ENCODE results near the gene ASB1.
"Not testable (repeated sequence)": the region's sequence is repeated elsewhere in the genome, so short reads cannot be mapped to it uniquely, and the experiment has no call there.

ASB1 gene

GRCh38 chr2:238423561-238424312, 3.0 kb upstream of the ASB1 start:
- no peak for DNase-seq (ENCODE audit: low spot score)

DNA sequence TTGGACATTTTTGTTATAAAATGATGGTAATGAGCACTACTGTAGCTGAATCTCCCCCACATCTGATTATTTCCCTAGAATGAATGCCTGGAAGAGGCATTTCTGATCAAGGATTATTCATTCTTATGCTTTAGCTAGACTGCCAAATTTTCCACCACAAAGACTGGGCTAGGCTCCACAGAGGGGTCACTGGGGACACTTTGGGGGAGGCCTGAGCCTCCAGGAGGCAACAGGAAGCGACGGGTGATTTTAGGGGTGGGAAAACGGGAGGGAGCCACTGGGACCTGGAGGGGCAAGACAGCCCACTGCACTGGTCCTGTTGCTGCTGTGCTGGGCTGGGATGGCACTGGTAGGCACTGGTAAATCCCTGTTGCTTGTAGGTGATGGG, 2.4 kb upstream of the ASB1 start:
- no peak for DNase-seq (ENCODE audit: low spot score)

- DNase-seq (ENCODE audit: low spot score): no peak
Measured at GRCh38 chr2:238425505-238425978, 1.2 kb upstream of the ASB1 start.

- peak; percentile 79 for DNase-seq (ENCODE audit: low spot score)
Measured at GRCh38 chr2:238425979-238426567, 654 bp upstream of the ASB1 start.

DNA sequence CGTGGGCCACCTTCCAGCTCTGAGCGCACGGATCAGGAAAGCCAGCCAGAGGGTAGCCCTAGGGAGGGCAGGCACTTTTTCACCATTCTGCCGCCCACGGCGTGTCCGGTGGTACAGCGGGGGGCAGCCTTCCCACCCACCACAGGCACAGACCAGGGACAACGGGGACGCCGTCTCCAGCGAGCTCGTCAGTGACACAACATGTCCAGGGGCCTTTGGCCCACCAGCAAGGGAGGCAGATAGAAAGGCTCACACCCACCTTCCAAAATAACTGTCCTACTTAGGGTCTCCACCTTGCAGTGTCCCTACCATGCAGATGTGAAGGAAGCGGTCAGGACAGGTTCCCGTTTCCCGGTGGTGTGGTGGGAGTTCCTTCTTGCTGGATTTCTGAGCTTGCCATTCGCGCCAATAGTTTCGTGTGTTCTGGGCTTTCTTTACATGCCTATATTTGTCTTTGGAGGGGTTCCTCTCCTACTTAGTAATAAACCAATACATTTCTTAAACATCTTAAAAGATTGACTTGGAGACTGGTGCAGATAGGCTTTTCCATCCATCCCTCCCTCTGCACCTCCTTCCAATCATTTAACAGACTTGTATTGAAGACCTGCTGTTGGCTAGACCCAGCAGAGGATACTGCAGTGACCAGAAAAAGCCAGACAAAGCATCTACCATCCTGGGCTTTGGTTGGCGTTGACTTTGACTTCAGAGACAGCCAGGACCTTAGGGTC, 872 bp downstream of the ASB1 start:
- no peak for DNase-seq (ENCODE audit: low spot score)

DNA sequence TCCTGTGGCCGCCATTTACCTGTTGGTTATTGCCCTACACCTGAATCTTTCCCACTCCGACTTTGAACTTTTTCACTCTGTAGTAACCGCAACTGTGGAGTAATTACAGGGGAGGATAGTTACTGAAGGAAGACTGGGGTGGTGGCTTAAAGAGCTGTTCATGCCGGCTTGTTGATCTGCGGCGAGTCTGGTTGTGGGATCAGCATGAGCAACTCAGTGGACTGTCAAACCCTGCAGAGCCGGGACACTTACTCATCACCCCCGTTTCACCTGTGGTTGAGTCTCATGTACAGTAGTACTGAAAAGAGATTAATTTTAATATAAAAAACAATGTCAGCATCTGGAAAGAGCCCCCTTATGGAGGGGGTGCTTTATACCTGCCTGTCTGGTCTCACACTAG, 2.1 kb downstream of the ASB1 start:
- DNase-seq (ENCODE audit: low spot score): no peak

- DNase-seq (ENCODE audit: low spot score): no peak
Measured at GRCh38 chr2:238430781-238431180, 4.1 kb downstream of the ASB1 start.

DNA sequence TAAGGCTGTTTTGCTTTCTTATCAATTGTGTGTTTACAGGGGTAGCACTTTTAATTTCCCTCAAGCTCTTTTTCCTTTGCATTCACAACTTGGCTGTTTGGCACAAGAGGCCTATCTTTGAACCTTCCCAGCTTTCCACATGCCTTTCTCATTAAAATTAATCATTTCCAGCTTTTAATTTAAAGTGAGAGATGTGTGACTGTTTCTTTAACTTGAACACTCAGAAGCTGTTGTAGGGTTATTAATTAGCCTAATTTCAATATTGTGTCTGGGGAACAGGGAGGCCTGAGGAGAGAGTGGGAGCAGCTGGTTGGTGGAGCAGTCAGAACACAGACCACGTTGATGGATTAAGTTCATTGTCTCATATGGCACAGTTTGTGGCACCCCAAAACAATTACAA, 4.7 kb downstream of the ASB1 start:
- no peak for DNase-seq (ENCODE audit: low spot score)

- no peak for DNase-seq (ENCODE audit: low spot score)
Measured at GRCh38 chr2:238433300-238433915, 6.7 kb downstream of the ASB1 start.

GRCh38 chr2:238433941-238434845, 7.5 kb downstream of the ASB1 start:
- no peak for DNase-seq (ENCODE audit: low spot score)

DNA sequence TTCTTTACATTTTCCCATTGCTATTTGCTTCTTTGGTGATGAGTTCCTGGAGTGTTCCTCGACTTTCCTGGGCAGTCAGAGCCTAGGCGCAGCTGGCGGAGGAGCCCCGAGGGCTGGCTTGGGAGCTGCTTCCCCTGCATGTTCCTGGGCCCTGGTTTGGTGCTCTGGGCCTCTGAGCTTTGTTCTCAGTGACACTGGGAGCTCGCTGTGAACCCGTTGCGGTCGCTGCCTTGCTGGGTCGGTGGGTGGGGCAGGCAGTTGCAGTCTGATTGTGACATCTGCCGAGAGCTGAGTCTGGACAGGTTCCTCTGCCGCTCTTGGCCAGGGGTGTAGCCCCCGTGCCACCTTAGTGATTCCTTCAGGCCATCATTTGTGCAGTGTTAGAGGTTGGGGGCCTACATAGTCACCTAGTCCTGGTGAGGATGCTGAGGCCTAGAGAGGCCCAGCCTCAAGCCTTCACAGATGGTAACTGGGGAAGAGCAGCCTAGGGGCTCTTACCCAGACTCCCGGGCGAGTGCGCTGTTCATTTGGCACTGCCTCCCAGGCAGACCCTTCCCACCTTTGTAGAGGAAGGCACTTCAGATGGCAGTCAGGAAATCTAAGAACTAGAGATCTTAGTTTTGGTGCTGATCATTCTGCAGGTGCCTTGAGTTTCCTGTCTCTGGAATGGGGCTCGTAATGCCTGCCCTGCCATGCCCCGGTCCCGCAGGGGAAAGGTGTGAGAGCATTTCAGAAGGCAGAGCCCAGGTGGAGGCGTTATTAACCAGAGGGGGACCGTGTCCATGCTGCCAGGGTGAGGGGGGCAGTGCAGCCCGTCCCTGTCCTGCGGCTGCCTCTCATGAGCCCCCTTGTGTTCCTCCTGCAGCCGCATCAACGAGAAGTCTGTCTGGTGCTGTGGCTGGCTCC, 8.4 kb downstream of the ASB1 start:
- no peak for DNase-seq (ENCODE audit: low spot score)

DNA sequence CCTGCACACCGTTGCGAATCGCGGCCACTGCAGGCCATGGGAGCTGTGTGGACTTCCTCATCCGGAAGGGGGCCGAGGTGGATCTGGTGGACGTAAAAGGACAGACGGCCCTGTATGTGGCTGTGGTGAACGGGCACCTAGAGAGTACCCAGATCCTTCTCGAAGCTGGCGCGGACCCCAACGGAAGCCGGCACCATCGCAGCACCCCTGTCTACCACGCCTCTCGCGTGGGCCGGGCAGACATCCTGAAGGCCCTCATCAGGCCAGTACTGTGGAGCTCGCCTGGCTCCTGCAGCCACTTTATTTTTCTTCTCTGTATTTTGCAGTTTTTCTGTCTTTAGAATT, 9.0 kb downstream of the ASB1 start:
- no peak for DNase-seq (ENCODE audit: low spot score)

DNA sequence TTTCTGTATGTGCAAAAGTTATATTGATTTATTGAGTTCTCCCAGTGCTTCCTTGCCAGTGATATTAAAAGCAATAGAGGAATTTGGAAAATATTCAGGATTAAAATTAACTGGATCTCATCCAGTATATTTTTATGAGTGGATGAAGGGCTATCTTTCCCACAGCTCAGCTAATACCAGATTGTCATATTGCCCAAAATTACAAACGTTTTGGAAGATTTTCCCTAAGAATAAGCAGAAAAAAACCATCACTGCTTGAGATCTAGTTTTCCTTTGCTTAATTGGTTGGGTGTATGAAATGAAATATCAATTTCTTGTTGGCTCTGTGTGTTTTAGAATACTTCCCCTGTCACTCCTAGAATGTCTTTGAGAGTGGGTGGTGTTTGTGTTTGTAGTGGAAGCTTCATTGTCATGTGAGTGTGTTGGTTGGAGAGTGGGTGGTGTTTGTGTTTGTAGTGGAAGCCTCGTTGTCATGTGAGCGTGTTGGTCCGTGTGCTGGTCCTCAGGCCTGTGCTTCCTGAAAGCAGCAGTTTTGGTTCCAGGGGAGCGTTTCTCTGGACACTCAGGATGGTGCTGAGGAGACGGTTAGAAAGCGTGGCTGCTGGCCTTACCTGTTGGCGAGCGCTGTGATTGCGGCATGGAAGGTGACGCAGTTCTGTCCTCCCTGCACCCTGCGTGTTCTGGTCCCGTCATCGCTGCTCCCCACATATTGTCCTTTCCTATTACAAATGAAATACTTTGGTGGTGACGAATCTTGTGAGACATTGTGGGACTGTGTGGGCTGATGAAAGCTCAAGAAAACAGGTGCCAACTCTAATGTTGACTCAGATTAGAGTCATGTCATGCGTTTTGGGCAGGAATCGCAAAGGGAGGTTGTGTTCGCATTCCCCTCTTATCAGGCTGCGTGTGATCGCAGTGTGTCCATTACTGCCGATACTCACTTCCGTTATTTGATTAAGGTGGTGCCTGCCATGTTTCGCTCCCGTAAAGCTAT, 12.4 kb downstream of the ASB1 start:
- DNase-seq (ENCODE audit: low spot score): no peak

GRCh38 chr2:238439917-238440316, 13.2 kb downstream of the ASB1 start:
- DNase-seq (ENCODE audit: low spot score): no peak

GRCh38 chr2:238440331-238440730, 13.6 kb downstream of the ASB1 start:
- no peak for DNase-seq (ENCODE audit: low spot score)

DNA sequence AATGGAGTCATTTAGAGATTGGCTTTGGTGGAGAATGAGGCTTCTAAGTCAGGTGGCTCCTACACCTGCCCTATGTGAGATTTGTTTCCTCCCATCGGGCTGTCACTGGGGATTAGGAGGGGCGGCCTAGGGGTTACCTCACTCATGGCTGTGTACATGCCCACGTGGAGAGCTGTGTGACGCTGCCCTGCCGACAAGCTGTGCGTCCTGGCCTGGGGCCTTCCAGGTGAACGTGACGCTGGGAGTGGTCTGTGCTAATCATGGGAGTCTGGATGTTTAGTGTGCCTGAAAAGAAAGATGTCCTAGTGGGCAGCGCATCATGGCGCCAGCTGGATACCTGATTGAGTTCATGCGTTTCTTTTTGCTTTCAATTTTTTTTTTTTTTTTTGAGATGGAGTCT, 14.0 kb downstream of the ASB1 start:
- DNase-seq (ENCODE audit: low spot score): no peak

DNA sequence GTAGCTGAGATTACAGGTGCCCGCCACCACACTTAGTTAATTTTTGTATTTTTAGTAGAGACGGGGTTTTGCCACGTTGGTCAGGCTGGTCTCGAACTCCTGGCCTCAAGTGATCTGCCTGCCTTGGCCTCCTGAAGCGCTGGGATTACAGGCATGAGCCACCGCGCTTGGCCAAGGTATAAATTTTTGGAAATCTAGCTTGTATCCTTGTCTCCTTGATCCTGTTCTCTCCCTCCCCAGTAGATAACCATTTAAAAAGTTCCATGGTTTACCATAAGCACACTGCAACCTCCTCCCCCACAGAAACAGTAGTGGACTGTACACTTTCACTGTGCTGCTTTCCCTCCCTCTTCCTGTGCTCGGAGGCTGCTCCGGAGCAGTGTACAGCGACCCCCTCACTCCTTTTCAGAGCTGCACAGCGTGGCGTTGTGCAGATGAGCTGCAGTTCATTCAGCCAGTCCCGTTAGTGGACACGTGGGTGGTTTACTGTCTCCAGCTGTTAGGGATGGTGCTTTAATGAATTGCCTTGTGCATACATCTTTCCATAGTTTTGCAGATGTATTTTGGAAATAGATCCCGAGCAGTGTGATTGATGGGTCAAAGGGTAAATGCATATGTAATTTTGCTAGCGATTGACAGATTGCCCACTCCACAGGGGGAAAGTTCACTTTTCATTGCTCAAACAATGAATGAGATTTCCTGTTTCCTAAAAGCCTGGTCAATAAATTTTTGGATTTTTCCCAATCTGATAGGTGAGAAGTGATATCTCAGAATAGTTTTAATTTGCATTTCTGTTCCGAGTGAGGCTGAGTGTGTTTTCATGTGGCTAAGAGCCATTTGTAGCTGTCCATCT, 14.8 kb downstream of the ASB1 start:
- DNase-seq (ENCODE audit: low spot score): no peak

DNA sequence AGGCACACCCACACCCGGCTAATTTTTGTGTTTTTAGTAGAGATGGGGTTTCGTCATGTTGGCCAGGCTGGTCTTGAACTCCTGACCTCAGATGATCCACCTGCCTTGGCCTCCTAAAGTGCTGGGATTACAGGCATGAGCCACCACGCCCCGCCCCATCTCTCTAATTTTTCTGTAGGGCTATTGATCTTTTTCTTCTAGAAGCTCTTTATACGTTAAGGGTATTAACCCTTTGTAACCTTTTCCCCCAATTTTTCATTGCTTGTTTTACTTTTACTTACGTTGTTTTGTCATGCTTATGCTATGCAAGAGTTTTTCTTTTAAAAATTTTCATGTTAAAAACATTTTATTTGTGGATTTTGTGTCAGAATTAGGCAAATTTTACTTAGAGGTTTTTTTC, 15.5 kb downstream of the ASB1 start:
- DNase-seq (ENCODE audit: low spot score): not testable (repeated sequence)

GRCh38 chr2:238444242-238444641, 17.5 kb downstream of the ASB1 start:
- no peak for DNase-seq (ENCODE audit: low spot score)
